GM12872 (cell line): ENCODE measurements around the gene MCTP2.

Experiments used
- TF ChIP-seq, protein P1 (sequence below): IDR thresholded peaks from 3 replicates; pipeline ENCODE4 v1.5.1; 2011; ENCODE audit warnings: low read depth, mild to moderate bottlenecking, low read length, moderate library complexity; ENCODE audit not compliant: insufficient read depth

MCTP2 gene

GRCh38 chr15:94385441-94385840 is 154.1 kb downstream of the MCTP2 start:
- TF ChIP-seq, protein P1, sequence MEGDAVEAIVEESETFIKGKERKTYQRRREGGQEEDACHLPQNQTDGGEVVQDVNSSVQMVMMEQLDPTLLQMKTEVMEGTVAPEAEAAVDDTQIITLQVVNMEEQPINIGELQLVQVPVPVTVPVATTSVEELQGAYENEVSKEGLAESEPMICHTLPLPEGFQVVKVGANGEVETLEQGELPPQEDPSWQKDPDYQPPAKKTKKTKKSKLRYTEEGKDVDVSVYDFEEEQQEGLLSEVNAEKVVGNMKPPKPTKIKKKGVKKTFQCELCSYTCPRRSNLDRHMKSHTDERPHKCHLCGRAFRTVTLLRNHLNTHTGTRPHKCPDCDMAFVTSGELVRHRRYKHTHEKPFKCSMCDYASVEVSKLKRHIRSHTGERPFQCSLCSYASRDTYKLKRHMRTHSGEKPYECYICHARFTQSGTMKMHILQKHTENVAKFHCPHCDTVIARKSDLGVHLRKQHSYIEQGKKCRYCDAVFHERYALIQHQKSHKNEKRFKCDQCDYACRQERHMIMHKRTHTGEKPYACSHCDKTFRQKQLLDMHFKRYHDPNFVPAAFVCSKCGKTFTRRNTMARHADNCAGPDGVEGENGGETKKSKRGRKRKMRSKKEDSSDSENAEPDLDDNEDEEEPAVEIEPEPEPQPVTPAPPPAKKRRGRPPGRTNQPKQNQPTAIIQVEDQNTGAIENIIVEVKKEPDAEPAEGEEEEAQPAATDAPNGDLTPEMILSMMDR = no peak

DNA sequence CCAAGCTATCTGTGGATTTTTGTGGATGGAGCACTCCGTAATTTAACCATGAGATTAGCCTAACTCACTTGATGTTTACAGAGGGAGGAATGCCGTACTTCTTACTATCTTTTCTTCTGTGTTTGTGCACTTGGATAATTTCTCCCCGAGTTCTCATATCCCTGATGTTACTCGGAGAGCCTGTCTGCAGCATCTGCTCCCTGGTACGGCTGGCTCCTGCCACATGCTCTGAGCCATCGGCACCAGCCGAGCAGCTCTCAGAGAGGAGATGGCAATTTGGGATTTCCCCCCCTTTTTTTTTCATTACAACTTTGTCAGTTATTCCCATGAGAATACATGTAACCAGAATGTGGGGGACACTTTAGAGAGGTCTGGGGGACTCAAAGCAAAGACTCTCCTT is 155.0 kb downstream of the MCTP2 start:
- TF ChIP-seq, protein P1 = no peak

GRCh38 chr15:94387442-94387841 is 156.1 kb downstream of the MCTP2 start:
- TF ChIP-seq, protein P1 = no peak

GRCh38 chr15:94387849-94388441 is 156.6 kb downstream of the MCTP2 start:
- TF ChIP-seq, protein P1 = no peak

DNA sequence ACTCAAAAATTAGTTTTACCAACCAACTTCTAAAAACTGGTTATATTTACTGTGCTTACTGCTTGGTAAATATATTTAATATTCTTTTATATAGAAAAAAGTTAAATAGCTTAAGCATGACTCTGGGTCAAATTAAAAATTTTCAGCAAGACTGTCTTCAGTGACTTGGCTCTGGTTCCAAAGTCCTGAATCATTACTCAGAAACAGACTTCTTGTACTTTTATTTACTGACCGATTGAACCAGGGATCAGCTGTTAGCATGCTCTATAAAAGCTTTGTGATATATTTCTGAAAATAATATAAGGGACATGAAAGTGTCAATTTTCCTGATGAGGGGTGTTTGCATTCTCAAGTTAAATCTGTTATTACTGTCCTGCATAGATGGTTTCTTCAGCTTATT is 164.3 kb downstream of the MCTP2 start:
- TF ChIP-seq, protein P1 = no peak

GRCh38 chr15:94397337-94397736 is 166.0 kb downstream of the MCTP2 start:
- TF ChIP-seq, protein P1 = no peak

- TF ChIP-seq, protein P1 = no peak
Measured at GRCh38 chr15:94398001-94398400, 166.6 kb downstream of the MCTP2 start.
